Renal cortical epithelial cell (primary cell): ENCODE data around the gene FLAD1. TPM values are rescaled to one million over a fixed set of nuclear protein-coding genes. Genes with fewer than 3 reads are reported as not detected.

Source experiments
- DNase-seq: peaks from one replicate; pipeline ENCODE4 v3.0.0-alpha.2; 2011; ENCODE audit warnings: low read depth
- total RNA-seq: library from RNA; depleted of rRNA; stranded (reverse); fragments of >200 nt; gene quantifications from 2 replicates; pipeline ENCODE4 v1.2.3, GENCODE V29; 2014

FLAD1 gene
- total RNA-seq: 21.6 and 32.5 TPM in 2 replicates

GRCh38 chr1:154982897-154983648, at the start of gene FLAD1:
TSS of gene FLAD1 (plus strand) at chr1:154983344. CDS start at chr1:154983695, 351 bp downstream.
- DNase-seq: peak; percentile 100

- DNase-seq: no peak
Observed at GRCh38 chr1:154934358-154934948, 48.7 kb upstream of the FLAD1 start.

- no peak for DNase-seq
Observed at GRCh38 chr1:154935749-154936554, 47.2 kb upstream of the FLAD1 start.

- peak; percentile 80 for DNase-seq
Observed at GRCh38 chr1:154936555-154937084, 46.5 kb upstream of the FLAD1 start, which contains the start of gene PMVK. TSS of gene PMVK (minus strand) at chr1:154936719. CDS start at chr1:154936685, 34 bp downstream.

GRCh38 chr1:154937085-154937987, 45.8 kb upstream of the FLAD1 start:
- DNase-seq: peak; percentile 90

GRCh38 chr1:154937988-154938386, 45.2 kb upstream of the FLAD1 start:
- DNase-seq: no peak

GRCh38 chr1:154938604-154939399, 44.3 kb upstream of the FLAD1 start:
- DNase-seq: no peak

GRCh38 chr1:154940213-154940560, 43.0 kb upstream of the FLAD1 start:
- no peak for DNase-seq

GRCh38 chr1:154940651-154941194, 42.4 kb upstream of the FLAD1 start:
- DNase-seq: no peak

- DNase-seq: no peak
Observed at GRCh38 chr1:154941333-154942013, 41.7 kb upstream of the FLAD1 start.

GRCh38 chr1:154943649-154944400, 39.3 kb upstream of the FLAD1 start:
- DNase-seq: no peak

GRCh38 chr1:154944401-154945159, 38.6 kb upstream of the FLAD1 start:
- DNase-seq: no peak

- DNase-seq: no peak
Observed at GRCh38 chr1:154945160-154945961, 37.8 kb upstream of the FLAD1 start.

- DNase-seq: no peak
Observed at GRCh38 chr1:154945962-154946850, 36.9 kb upstream of the FLAD1 start.

GRCh38 chr1:154948079-154948478, 35.1 kb upstream of the FLAD1 start:
- DNase-seq: no peak
